A549 (cell line): ENCODE measurements around the gene GPNMB. TPM values are rescaled to one million over a fixed set of nuclear protein-coding genes. Genes with fewer than 3 reads are reported as not detected.

Experiments used
- ATAC-seq, 2 experiments: fragments of 200-7000 bp in 1 of 2; fragments of >200 bp in 1 of 2; cut with Nextera tagmentation in 1 of 2; cut with Tn5 transposase in 1 of 2; 3 replicates each; pipeline versions ENCODE4 v1.8.0 to v1.9.1; 2018 to 2020; ENCODE audit warnings: mild to moderate bottlenecking in 1 of 2, moderate library complexity in 1 of 2
- CTCF ChIA-PET: fragments of 300-600 bp; sonication (Branson Sonifier 250); formaldehyde crosslinking; extraction: SDS; loops from one replicate; lab custom pipeline; 2021; ENCODE audit warnings: antibody characterized with exemption, inconsistent platforms; lab: Yijun Ruan, JAX
- POLR2A ChIA-PET: fragments of 350-600 bp; formaldehyde crosslinking; extraction: SDS; loops from one replicate; lab custom pipeline; 2021; ENCODE audit warnings: antibody characterized with exemption, inconsistent platforms; lab: Yijun Ruan, JAX
- DNase-seq, 2 experiments: peaks; one replicate each; pipeline versions ENCODE4 v3.0.0 to v3.0.0-alpha.2; 2011 to 2016; ENCODE audit warnings: low read depth in 1 of 2, low spot score in 1 of 2
- FAIRE-seq: peaks from 2 replicates; lab custom pipeline; 2011; peaks lifted over from hg19 to GRCh38; lab: Jason Lieb, UNC
- H3K27ac ChIP-seq, 2 experiments: fragments of >200 bp; sonication (Bioruptor Twin); formaldehyde crosslinking; 3 replicates each; pipeline ENCODE4 v1.5.1; 2016 to 2017
- H3K4me1 ChIP-seq: fragments of >200 bp; sonication (Bioruptor Twin); formaldehyde crosslinking; 3 replicates; pipeline ENCODE4 v1.6.1; 2016
- H3K4me2 ChIP-seq: fragments of >200 bp; sonication (Bioruptor Twin); formaldehyde crosslinking; 3 replicates; pipeline ENCODE4 v1.6.1; 2016
- H3K4me3 ChIP-seq: fragments of >200 bp; sonication (Bioruptor Twin); formaldehyde crosslinking; 3 replicates; pipeline ENCODE4 v1.5.1; 2016
- H3K9me3 ChIP-seq: fragments of >200 bp; sonication (Bioruptor Twin); formaldehyde crosslinking; 3 replicates; pipeline ENCODE4 v1.6.1; 2016
- BCL3 ChIP-seq: fragments of >200 bp; sonication (Bioruptor Twin); formaldehyde crosslinking; IDR thresholded peaks from 3 replicates; pipeline ENCODE4 v1.6.1; 2016
- BHLHE40 ChIP-seq: IDR thresholded peaks from 2 replicates; pipeline ENCODE4 v1.6.1; 2012; ENCODE audit warnings: low read depth, low read length, inconsistent platforms
- CBX2 ChIP-seq: fragments of 200-600 bp; sonication (generic); IDR thresholded peaks from 2 replicates; pipeline ENCODE4 v1.6.1; 2016; ENCODE audit warnings: low read depth, mild to moderate bottlenecking, borderline replicate concordance
- CHD2 ChIP-seq: fragments of 150-350 bp; IDR thresholded peaks from 2 replicates; pipeline ENCODE4 v1.6.1; 2014; ENCODE audit warnings: low read length; ENCODE audit not compliant: partially characterized antibody
- EHF ChIP-seq: fragments of 250-450 bp; sonication (Bioruptor Pico); IDR thresholded peaks from 2 replicates; pipeline ENCODE4 v1.5.0; 2020; ENCODE audit warnings: mild to moderate bottlenecking
- ELK1 ChIP-seq: fragments of 150-350 bp; IDR thresholded peaks from 2 replicates; pipeline ENCODE4 v1.6.1; 2014; ENCODE audit warnings: low read depth, mild to moderate bottlenecking, low read length
- EP300 ChIP-seq, 2 experiments: fragments of >200 bp; sonication (Bioruptor Twin); formaldehyde crosslinking; IDR thresholded peaks; 2 replicates in 1 of 2; 3 replicates in 1 of 2; pipeline ENCODE4 v1.6.1; 2016 to 2017
- GATA3 ChIP-seq: IDR thresholded peaks from 2 replicates; pipeline ENCODE4 v1.6.1; 2012; ENCODE audit warnings: borderline replicate concordance
- HDAC2 ChIP-seq: fragments of 200-600 bp; sonication (generic); IDR thresholded peaks from 2 replicates; pipeline ENCODE4 v1.6.1; 2016
- HOXA7 ChIP-seq: fragments of 250-450 bp; sonication (Bioruptor Pico); IDR thresholded peaks from 2 replicates; pipeline ENCODE4 v1.5.0; 2020; ENCODE audit warnings: mild to moderate bottlenecking, moderate library complexity
- JUNB ChIP-seq: fragments of >200 bp; sonication (Bioruptor Twin); formaldehyde crosslinking; IDR thresholded peaks from 2 replicates; pipeline ENCODE4 v1.6.1; 2016
- KDM1A ChIP-seq: fragments of 200-600 bp; sonication (generic); IDR thresholded peaks from 2 replicates; pipeline ENCODE4 v1.6.1; 2016; ENCODE audit warnings: low read depth, mild to moderate bottlenecking
- KDM5A ChIP-seq: fragments of 200-600 bp; sonication (generic); IDR thresholded peaks from 2 replicates; pipeline ENCODE4 v1.6.1; 2016; ENCODE audit warnings: antibody characterized with exemption, mild to moderate bottlenecking
- NFE2L2 ChIP-seq: fragments of 150-350 bp; conservative IDR thresholded peaks from 2 replicates; pipeline ENCODE4 v1.6.1; 2014; ENCODE audit warnings: low read length
- POLR2AphosphoS2 ChIP-seq: conservative IDR thresholded peaks from 2 replicates; pipeline ENCODE4 v1.6.1; 2012; ENCODE audit warnings: low read length, improper control_type of control experiment, inconsistent platforms
- RAD21 ChIP-seq, 2 experiments: fragments of >200 bp in 1 of 2; sonication (Bioruptor Twin) in 1 of 2; formaldehyde crosslinking in 1 of 2; IDR thresholded peaks in 1 of 2; conservative IDR thresholded peaks in 1 of 2; 2 replicates in 1 of 2; 3 replicates in 1 of 2; pipeline ENCODE4 v1.6.1; 2012 to 2018; ENCODE audit warnings: inconsistent platforms in 1 of 2
- RCOR1 ChIP-seq: fragments of 150-350 bp; IDR thresholded peaks from 2 replicates; pipeline ENCODE4 v1.6.1; 2014; ENCODE audit warnings: antibody characterized with exemption, low read length, low read depth
- RFX5 ChIP-seq: fragments of 450-650 bp; IDR thresholded peaks from 2 replicates; pipeline ENCODE4 v1.7.1; 2014; ENCODE audit warnings: antibody characterized with exemption, mild to moderate bottlenecking, moderate library complexity
- SMC3 ChIP-seq: fragments of >200 bp; sonication (Bioruptor Twin); formaldehyde crosslinking; IDR thresholded peaks from 3 replicates; pipeline ENCODE4 v1.6.1; 2018; ENCODE audit warnings: inconsistent platforms
- TFCP2L1 ChIP-seq: fragments of 250-450 bp; sonication (Bioruptor Pico); IDR thresholded peaks from 2 replicates; pipeline ENCODE4 v1.5.0; 2021; ENCODE audit warnings: mild to moderate bottlenecking
- TP53 ChIP-seq: fragments of 250-450 bp; sonication (Bioruptor Pico); IDR thresholded peaks from 2 replicates; pipeline ENCODE4 v1.5.0; 2021; ENCODE audit warnings: mild to moderate bottlenecking, moderate library complexity
- ZC3H11A ChIP-seq: fragments of 450-650 bp; IDR thresholded peaks from 2 replicates; pipeline ENCODE4 v1.6.1; 2014; ENCODE audit warnings: antibody characterized with exemption, mild to moderate bottlenecking
- ZNF302 ChIP-seq: fragments of 250-450 bp; sonication (Bioruptor Pico); IDR thresholded peaks from 2 replicates; pipeline ENCODE4 v1.9.0; 2021; ENCODE audit warnings: inconsistent platforms, mild to moderate bottlenecking, moderate library complexity
- WGBS: methylation state at CpG from one replicate; pipeline ENCODE4 v1.1.6; 2017; ENCODE audit errors: missing lambda C conversion rate; 5-methylcytosine and 5-hydroxymethylcytosine counted together
- polyA plus RNA-seq, 4 experiments: library from polyadenylated mRNA; depleted of rRNA in 3 of 4; stranded (reverse); fragments of >200 nt; fragmentation: RNase III in 1 of 4; extraction: RNeasy Plus Mini Kit Qiagen cat#74134 plus additional on column Dnase treatment in 1 of 4; gene quantifications; 2 replicates in 3 of 4; 3 replicates in 1 of 4; pipeline ENCODE4 v1.2.3, GENCODE V29; 2011 to 2017
- TF ChIP-seq, protein P1 (sequence below): fragments of >200 bp; sonication (Bioruptor Twin); formaldehyde crosslinking; IDR thresholded peaks from 3 replicates; pipeline ENCODE4 v1.5.1; 2016
- TF ChIP-seq, protein P2 (sequence below): fragments of 250-450 bp; sonication (Bioruptor Pico); IDR thresholded peaks from 2 replicates; pipeline ENCODE4 v1.5.0; 2021; ENCODE audit warnings: mild to moderate bottlenecking, moderate library complexity, borderline replicate concordance
- TF ChIP-seq, protein P3 (sequence below): fragments of 200-600 bp; sonication (generic); IDR thresholded peaks from 2 replicates; pipeline ENCODE4 v1.6.1; 2016; ENCODE audit warnings: antibody characterized with exemption, mild to moderate bottlenecking, moderate library complexity

GPNMB gene
- polyA plus RNA-seq, 2 of the 4 experiments (the other 2 are of a cell fraction), result 3.3 to 4.7 TPM

DNA sequence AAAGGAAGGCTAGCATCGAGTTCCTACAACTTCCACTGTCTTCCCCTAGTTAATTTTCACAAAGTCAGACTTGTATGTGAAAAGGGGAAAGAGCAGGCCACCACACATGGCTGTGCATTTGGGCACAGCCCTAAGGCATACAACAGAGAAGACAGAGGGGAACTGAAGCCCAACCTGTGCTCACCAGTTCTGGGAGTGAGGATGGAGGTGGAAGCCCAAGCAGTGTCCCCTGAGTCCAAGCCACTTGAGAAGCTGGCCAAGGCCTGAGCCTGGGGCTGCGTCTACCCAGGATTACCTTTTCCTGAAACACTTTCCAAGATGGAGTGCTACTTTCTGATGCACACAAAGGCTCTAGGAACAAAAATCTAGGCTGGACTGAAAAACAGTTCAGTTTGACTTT, 20.3 kb downstream of the GPNMB start (continued):
- TF ChIP-seq TP53 (CRISPR knock-in tag) (no peak), HOXA7 (CRISPR knock-in tag) (no peak), BCL3 (no peak), EP300 (IDR thresholded peaks at IDR 0.05) (no peak), RCOR1 (no peak), RFX5 (no peak), POLR2AphosphoS2 (no peak), RAD21 (conservative IDR thresholded peaks at IDR 0.05 in 1 of 2, IDR thresholded peaks at IDR 0.05 in 1 of 2) (no peak), CBX2 (no peak)

- H3K4me1 ChIP-seq, result peaks cover 1% of the 10 kb centered on the region; the same call in 2 of the 3 replicates
- FAIRE-seq (no peak), ATAC-seq (no peak), DNase-seq (no peak)
- H3K4me2 ChIP-seq, result no peak overlapping the region
- TF ChIP-seq, protein P1, sequence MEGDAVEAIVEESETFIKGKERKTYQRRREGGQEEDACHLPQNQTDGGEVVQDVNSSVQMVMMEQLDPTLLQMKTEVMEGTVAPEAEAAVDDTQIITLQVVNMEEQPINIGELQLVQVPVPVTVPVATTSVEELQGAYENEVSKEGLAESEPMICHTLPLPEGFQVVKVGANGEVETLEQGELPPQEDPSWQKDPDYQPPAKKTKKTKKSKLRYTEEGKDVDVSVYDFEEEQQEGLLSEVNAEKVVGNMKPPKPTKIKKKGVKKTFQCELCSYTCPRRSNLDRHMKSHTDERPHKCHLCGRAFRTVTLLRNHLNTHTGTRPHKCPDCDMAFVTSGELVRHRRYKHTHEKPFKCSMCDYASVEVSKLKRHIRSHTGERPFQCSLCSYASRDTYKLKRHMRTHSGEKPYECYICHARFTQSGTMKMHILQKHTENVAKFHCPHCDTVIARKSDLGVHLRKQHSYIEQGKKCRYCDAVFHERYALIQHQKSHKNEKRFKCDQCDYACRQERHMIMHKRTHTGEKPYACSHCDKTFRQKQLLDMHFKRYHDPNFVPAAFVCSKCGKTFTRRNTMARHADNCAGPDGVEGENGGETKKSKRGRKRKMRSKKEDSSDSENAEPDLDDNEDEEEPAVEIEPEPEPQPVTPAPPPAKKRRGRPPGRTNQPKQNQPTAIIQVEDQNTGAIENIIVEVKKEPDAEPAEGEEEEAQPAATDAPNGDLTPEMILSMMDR, result no peak
- TF ChIP-seq GATA3 (no peak), BHLHE40 (no peak), TP53 (CRISPR knock-in tag) (no peak), NFE2L2 (no peak), SMC3 (no peak), ZC3H11A (no peak), KDM5A (no peak), EP300 (IDR thresholded peaks at IDR 0.05) (no peak), CHD2 (no peak), TFCP2L1 (CRISPR knock-in tag) (no peak), EHF (CRISPR knock-in tag) (no peak), HDAC2 (no peak), JUNB (no peak), ELK1 (no peak), KDM1A (no peak), ZNF302 (CRISPR knock-in tag) (no peak)
- TF ChIP-seq, protein P2, sequence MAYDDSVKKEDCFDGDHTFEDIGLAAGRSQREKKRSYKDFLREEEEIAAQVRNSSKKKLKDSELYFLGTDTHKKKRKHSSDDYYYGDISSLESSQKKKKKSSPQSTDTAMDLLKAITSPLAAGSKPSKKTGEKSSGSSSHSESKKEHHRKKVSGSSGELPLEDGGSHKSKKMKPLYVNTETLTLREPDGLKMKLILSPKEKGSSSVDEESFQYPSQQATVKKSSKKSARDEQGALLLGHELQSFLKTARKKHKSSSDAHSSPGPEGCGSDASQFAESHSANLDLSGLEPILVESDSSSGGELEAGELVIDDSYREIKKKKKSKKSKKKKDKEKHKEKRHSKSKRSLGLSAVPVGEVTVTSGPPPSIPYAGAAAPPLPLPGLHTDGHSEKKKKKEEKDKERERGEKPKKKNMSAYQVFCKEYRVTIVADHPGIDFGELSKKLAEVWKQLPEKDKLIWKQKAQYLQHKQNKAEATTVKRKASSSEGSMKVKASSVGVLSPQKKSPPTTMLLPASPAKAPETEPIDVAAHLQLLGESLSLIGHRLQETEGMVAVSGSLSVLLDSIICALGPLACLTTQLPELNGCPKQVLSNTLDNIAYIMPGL (CRISPR knock-in tag), result no peak
- TF ChIP-seq, protein P3, sequence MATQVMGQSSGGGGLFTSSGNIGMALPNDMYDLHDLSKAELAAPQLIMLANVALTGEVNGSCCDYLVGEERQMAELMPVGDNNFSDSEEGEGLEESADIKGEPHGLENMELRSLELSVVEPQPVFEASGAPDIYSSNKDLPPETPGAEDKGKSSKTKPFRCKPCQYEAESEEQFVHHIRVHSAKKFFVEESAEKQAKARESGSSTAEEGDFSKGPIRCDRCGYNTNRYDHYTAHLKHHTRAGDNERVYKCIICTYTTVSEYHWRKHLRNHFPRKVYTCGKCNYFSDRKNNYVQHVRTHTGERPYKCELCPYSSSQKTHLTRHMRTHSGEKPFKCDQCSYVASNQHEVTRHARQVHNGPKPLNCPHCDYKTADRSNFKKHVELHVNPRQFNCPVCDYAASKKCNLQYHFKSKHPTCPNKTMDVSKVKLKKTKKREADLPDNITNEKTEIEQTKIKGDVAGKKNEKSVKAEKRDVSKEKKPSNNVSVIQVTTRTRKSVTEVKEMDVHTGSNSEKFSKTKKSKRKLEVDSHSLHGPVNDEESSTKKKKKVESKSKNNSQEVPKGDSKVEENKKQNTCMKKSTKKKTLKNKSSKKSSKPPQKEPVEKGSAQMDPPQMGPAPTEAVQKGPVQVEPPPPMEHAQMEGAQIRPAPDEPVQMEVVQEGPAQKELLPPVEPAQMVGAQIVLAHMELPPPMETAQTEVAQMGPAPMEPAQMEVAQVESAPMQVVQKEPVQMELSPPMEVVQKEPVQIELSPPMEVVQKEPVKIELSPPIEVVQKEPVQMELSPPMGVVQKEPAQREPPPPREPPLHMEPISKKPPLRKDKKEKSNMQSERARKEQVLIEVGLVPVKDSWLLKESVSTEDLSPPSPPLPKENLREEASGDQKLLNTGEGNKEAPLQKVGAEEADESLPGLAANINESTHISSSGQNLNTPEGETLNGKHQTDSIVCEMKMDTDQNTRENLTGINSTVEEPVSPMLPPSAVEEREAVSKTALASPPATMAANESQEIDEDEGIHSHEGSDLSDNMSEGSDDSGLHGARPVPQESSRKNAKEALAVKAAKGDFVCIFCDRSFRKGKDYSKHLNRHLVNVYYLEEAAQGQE, result no peak
- ChIA-PET POLR2A (no interaction called here), CTCF (interaction anchor here (0.8 to 2.0 kb wide), 4 partner anchors 9 to 163 kb away, joined by 3 to 7 read pairs (median 4); no protein-coding TSS in a partner anchor)
- 85% methylated on average over 2 of the region's 2 CpGs for WGBS
- no peak overlapping the region for H3K4me3 ChIP-seq
- no peak overlapping the region for H3K27ac ChIP-seq
- no peaks in the 10 kb centered on the region for H3K9me3 ChIP-seq
Observed at GRCh38 chr7:23267357-23267756, 20.8 kb downstream of the GPNMB start.
